Measurements from ENCODE around the gene TM9SF3.

DNA sequence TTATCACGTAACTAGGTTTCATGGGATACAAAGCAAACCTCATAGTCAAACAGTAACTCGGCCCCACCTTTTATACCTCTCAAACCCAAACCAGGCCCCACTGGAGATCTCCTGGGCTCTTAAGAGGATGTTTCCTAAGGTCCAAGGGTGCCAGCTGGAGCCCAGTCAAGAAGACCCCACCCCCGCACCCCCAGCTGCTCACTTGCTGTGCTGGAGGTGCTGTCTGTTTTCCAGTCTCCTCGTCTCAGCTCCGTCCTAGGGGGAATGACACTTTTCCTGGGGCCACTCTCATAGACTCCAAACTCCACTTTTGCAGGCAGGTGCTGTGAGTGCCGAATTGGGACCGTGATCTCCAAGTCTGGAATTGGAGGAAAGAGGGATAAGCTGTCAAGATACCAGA lies 22.7 kb upstream of the TM9SF3 start:
- TF ChIP-seq, protein P1, sequence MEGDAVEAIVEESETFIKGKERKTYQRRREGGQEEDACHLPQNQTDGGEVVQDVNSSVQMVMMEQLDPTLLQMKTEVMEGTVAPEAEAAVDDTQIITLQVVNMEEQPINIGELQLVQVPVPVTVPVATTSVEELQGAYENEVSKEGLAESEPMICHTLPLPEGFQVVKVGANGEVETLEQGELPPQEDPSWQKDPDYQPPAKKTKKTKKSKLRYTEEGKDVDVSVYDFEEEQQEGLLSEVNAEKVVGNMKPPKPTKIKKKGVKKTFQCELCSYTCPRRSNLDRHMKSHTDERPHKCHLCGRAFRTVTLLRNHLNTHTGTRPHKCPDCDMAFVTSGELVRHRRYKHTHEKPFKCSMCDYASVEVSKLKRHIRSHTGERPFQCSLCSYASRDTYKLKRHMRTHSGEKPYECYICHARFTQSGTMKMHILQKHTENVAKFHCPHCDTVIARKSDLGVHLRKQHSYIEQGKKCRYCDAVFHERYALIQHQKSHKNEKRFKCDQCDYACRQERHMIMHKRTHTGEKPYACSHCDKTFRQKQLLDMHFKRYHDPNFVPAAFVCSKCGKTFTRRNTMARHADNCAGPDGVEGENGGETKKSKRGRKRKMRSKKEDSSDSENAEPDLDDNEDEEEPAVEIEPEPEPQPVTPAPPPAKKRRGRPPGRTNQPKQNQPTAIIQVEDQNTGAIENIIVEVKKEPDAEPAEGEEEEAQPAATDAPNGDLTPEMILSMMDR (IDR thresholded peaks at IDR 0.05), result no peak
- no peak for TF ChIP-seq POLR2A (IDR thresholded peaks at IDR 0.05)
